ENCODE results near the gene SAMM50.
"Not testable (repeated sequence)": the region's sequence is repeated elsewhere in the genome, so short reads cannot be mapped to it uniquely, and the experiment has no call there.

The SAMM50 gene

DNA sequence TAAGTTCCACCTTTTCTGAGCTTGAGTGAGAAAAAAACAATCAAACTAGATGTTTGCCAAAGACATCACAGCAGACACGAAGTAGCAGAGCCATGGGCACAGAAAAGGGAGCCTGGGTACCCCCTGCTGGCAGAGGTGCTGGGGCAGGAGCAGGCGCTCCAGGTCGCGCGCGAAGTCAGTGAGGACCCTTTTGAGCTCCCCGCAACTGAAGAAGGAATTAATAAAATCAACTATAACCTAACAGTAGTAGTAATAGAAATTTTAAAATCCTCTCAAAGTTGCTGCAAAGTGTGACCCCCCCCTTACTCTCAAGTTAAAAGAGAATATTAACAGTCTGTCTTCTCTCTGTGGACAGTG, 48.8 kb downstream of the SAMM50 start:
- no peak for DNase-seq

DNA sequence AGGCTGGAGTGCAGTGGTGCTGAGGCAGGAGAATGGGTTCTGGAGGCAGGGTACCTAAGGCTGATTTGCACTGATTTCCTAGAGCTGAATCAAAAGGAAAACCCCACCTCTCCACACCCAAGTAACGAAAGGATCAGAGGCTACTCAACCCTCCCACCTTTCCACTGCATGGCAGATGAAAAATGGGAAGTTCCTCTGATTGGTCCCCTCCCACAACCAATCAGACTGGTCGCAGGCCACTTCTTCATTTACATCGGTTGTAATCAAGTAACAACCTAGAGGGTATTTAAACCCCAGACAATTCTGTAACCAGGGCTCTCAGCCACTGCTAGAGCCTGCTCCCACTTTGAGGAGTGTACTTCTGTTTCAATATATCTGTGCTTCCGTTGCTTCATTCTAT, 50.3 kb downstream of the SAMM50 start:
- DNase-seq: no peak

DNA sequence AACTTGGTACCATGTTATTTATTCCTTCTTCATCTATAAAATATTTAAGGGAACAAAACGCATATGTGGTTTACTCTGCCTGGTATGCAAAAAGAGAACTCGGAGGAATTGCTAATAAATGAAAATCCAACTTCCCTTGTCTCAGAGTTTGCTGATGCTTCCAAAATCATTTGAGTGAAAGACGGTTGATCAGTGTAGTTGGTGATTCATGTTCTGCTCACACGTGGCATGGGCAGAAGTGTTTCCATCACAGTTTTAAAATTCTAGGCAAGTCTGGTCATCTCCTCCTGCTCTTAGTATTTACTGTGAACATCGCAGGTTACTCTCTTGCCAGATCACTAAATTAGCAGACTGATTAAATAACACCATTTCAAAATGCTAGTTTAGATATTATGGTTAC, 56.9 kb downstream of the SAMM50 start:
- DNase-seq: no peak

DNA sequence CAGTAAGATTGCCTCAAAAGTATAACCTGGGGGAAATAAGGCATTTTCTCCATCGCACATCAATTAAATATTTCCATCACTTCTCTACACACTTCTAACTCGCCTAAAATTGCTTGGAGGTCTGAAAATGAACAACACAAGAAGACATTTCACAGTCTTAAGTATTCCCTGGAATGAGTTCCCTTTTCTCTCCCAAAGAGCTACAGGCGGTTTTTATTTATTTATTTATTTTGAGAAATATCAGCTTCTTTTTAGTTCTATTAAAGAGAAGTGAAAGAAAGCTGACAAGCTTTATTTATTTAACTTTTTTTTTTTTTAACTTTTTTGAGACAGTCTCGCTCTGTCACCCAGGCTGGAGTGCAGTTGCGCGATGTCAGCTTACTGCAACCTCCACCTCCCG, 57.3 kb downstream of the SAMM50 start:
- DNase-seq: no peak

DNA sequence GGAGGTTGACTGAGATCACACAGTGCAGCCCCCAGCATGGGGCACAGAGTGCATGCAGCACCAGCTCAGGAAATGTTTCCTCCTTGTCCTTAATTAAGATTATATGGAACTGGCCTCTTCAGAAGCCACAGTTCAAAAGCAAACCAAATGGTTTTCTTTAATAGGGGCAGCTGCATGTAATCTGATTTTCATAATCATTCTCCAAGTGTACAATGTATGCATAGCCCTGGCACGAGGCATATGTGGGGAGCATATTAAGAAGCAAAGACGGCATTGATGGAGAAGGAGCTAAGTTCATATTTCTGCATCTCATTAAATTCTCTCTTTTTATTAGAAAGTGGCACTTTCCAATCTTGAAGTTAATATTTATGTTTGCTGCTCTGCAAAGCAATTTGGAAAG, 59.0 kb downstream of the SAMM50 start:
- no peak for DNase-seq

DNA sequence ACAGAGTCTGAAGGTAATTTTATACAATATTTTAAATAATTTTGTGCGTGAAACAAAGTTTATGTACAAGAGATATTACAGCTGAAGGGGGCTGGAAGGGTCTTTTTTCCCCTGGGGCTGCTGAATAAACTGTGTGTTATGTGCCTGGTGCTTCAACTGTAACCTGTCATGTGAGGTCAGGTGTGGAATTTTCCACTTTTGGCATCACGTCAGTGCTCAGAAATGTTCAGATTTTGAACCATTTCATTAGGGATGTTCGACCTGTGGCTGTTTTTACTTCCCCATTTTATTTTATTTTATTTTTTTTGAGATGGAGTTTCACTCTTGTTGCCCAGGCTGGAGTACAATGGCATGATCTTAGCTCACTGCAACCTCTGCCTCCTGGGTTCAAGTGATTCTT, 61.3 kb downstream of the SAMM50 start:
- DNase-seq: not testable (repeated sequence)

DNA sequence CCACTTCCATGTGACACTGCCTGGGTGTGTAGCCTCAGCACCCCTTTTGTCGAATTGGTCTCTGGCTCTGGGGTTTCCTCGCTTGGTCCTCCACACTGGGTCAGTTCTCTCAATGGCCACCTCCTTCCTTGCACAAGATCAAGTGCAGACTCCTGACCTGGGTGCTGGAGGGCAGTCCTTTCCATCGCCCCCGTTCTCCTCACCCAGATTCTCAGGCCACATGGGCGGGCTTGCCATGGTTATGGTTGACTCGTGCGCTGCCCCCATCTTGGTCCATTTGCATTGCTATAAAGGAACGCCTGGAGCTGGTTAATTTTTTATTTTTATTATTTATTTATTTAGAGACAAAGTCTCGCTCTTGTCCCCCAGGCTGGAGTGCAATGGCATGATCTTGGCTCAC, 63.4 kb downstream of the SAMM50 start:
- DNase-seq: no peak

DNA sequence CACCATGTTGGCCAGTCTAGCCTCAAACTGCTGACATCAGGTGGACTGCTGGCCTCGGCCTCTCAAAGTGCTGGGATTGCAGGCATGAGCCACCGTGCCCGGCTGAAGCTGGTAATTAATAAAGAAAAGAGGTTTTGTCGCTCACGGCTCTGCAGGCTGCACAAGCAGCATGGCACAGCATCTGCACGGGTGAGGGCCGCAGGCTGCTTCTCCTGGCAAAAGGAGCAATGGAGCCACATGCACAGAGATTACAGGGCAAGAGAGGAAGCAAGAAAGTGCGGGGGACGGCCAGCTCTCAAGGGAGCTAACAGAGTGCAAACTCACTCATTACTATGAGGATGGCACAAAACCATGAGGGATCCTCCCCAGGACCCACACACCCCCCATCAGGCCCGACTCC, 64.2 kb downstream of the SAMM50 start:
- DNase-seq: no peak

DNA sequence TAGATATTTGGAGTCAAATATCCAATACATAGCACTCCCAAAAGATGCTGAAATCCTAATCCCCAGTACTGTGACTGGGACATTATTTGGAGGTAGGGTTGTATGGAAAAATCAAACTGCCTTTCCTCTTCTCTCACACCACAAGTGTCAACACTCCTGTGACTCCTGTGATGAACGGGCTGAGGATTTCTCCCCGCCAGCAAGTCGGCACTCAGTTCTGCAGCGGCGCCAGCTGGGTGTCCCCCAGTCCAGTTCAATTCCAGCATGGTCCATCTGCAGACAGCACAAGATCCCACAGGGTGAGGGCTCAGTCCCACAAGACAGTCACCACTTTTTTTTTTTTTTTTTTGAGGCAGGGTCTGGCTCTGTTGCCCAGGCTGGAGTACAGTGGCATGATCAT, 64.6 kb downstream of the SAMM50 start:
- DNase-seq: no peak

DNA sequence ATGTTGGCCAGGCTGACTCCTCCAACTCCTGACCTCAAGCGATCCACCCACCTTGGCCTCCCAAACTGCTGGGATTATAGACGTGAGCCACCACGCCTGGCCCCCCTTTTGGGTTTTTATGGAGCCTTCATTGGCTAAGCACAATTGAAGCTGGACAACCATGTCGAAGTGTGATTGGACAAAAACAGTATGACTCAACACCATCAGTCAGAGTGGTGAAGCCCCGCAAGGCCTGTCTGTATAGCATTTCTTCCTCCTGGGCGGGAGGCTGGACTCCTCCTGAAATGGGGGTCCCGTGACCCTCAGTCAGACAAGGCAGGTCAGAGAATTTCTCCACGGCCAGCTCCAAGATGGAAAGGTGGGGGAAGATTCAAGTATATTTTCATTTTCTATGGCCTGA, 65.7 kb downstream of the SAMM50 start:
- DNase-seq: no peak

DNA sequence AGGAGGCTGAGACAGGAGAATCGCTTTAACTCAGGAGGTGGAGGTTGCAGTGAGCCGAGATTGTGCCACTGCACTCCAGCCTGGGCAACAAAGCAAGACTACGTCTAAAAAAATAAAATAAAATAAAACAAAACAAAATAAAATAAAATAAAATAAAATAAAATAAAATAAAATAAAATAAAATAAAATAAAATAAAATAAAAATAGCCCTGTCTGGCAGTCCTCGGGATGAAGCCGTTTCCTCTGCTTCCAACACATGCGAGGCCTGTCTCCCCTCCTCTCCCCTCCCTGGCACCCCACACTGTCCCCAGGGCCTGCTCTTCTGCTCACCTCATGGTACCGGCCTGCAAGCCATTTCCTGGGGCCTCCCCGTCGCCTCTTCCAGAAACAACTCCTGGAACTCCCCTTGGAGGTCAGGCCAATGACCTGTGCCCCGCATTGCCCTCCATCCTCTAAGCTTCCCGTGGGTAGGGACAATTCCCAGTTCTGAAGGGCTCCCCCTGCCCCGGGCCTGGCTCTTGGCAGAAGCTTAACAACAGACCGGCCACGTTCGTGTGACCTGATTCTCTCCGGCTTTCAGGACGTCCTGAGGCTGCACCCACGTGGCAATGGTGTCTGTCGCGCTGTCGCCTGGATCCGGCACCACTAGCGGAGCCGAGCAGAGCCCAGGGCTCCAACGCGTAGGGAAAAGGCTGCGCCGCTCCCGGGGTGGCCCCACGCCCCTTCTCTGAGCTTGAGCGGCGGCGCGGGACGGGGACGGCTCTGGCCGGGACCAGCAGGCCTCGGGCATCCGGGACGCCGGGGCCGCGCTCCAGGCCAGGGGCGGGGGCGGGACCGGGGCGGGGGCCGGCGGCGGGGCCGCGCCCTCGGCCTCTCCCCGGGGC, 68.4 kb downstream of the SAMM50 start:
- DNase-seq: no peak

DNA sequence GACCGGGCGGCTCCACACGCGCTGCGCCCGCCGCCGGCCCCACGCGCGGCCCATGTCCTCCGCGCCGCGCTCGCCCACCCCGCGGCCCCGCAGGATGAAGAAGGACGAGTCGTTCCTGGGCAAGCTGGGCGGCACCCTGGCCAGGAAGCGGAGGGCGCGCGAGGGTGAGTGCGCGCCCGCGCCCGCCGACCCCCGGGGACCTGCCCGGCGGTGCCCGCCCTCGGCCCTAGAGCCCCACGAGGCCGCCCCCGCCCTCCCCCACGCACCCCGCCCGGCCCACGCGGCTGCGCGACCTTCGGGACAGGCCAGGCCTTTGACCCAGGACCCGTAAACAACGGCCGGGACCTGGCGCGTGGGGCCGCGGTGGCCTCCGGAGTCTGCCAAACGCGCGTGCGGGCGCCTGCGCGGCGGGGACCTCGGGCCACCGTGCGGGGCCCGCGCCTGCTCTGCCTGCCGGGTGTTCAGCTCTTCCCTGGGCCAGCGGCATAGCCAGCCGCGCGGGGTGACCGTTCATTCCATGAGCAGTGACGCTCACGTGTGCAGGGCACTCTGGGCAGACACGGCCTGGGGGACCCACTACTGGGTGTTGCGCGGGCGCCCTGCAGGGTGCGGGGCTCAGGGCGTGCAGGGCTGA, 69.2 kb downstream of the SAMM50 start, which contains the start of gene PARVB:
Gene PARVB (plus strand): TSS at position 15 of the 634 bp plus-strand sequence. CDS start 38 bp downstream, at position 53.
- no peak for DNase-seq

DNA sequence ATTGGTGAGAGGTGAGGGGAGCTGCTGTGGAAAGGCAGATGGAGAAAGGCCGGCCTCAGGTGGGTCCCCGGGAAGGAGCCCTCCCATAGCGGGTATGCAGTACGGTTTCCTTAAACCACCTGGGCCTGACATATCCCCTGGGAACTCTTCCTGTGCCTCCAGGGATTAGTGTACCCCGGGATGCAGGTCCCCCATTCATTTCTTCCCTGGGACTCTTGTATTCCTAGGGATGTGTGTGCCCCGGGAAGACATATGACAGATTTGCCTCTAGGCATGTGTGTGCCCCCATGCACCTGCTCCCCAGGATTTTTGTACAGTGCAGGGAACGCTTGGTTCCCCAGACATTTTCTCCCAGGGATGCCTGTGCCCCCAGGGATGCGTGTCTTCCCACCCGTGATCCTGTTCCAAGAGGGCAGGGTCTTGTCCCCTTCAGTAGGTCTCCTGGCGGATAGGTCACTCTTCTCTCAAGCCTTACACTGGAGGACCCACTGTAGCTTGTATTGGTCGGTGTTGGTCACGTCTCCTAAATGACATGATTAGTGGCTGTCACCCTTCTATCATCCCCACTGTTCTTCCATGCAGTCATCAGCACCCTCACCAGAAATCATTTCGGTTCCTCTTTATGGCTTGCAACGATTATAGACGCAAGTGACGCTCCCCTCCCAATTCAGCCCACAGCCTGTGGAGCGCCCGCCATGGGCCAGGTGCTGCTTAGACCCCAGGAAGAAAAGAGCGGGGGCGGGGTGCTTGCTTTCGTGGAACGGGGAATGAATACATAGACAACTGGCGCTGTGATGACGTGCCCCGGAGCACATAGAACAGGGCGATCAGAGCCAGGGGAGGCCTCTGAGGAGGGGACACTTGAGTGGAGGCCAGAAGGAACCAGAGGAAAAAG, 70.2 kb downstream of the SAMM50 start:
- DNase-seq: no peak

DNA sequence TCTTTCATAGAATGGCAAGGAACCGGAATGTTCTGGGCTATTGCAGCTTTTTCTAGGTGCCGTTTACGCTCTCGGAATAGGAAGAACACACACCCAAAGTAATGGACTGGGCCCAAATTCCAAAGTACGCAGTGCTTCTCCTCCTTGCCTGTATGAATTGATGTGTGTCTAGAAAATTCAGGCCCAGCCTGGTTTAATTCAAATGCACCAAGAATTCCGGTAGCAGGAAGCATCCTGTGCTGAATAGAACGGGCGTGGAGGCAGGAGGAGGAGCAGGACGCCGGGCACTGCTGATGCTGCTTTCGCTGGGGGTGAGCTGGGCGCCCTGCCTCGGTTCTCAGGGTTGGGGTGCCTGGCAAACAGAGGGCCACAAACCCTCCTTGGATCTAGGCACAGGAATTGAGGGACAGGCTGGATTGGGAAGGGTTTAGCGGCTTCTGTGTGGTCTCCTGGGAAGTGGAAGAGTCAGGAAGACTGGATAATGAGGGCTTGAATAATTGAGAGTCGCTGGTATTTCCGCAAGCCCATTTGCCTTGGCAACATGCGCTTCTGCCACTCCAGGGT, 70.9 kb downstream of the SAMM50 start:
- no peak for DNase-seq

DNA sequence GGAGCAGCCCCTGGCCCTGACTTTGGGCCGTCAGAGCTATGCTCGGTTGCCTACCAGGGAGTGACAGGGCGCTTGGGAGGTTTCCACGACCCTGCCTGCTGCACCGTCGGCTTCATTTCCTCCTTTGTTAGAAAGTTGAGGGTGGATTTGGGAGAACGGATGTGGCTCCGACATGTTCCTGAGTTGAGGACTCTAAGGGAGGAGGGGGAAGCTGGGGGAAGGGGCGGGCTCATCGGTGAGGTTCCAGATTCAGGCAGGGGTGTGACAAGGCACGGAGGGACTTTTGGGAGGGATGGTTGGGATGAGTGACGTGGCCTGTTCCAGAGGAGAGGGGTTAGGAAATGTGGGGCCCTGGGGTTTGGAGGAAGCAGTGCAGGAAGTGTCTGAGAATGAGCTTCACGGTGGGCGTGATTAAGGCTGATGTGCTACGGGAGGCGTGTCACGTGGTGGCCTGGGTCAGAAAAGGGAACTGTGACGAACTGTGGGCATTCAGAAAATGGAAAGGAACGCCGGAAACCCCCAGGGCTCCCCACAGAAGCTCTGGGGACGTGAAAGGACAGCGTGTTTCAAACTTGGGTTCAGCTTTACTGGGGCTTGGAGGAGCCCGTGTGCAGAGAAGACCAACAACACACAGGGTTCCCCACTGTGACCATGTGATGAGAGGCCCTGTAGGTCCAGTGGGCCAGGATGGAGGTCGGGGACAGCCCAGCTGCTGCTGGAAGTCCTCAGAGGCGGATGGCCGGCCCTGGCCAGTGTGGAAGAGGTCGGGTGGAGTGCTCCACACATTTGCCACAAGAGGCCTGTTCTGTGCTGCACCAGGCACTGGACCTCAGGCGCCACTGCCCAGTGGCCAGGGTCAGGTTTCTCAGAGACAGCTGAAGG, 71.6 kb downstream of the SAMM50 start:
- DNase-seq: no peak

DNA sequence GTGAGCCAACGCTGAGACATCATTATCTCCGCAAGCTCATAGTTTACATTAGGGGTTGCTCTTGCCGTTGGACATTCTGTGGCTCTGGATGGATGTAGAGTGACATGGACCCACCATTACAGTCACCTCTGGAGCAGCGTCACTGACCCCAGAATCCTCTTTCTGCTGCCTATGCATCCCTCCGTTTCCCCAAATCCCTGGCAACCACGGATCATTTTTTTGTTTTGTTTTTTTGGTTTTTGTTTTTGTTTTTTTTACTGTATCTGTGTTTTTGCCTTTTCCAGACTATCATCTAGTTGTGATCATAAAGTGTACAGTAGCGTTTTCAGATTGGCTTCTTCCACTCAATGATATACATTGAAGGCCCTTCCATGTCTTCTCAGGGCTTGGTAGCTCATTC, 72.8 kb downstream of the SAMM50 start:
- DNase-seq: no peak

DNA sequence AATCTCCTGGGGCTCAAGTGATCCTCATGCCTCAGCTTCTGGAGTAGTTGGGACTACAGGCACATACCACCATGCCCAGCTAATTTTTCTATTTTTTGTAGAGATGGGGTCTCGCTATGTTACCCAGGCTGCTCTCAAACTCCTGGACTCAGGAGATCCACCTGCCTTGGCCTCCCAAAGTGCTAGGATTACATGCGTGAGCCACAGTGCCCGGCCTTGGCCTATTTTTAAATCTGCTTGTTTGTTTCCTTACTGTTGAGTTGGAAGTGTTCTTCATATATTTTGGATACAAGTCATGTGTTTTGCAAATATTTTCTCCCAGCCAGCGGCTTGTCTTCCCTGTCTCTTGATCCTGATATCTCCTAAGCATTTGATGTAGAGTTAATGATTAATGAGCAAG, 73.8 kb downstream of the SAMM50 start:
- no peak for DNase-seq

DNA sequence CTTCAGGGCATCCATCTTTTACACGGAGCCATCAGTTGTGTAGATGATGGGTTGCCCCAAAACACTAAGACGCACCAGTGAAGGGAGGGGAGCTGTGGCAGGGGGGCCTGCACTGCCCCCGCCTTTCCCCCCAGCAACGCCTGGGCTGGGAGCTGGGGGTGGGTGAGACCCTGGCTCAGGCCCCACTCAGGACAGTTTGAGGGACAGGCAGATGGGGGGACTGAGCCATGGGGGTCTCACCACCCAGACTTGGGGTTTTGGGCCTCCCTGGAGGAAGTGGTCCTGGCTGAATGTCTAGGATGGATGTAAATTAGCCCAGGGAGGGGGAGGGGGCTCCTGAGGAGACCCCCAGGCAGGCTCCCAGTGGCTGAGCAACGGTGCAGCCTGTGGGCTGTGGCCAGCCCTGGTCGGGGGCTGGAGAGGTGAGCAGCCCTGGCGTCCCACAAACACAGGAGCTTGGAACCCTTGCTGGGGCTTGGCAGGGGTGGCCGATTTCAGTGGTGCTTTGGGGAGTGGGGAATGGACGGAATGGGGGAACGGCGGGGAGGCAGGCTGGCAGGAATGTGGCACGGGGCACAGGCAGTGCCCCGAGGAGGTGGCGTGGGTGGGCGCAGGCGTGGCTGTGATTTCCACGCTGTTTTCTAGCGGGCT, 74.9 kb downstream of the SAMM50 start:
- DNase-seq: no peak

DNA sequence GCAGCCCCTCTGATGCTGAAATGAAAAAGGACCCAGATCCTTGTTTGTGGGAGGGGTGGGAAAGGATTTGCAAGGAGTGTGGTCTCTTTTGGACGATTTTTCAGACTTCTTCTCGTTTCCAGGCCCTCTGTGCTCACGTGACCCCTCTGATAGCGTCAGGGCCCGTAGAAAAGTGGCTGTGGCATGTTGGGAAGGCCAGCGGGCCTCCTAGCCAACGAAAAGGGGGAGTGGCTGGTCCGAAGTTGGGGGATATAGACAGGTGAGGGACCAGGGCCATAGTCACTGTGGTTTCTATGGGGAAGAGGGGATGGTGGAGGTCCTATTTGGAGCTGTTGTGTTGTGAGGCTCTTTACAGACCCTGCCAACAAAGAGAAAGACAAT, 75.5 kb downstream of the SAMM50 start:
- DNase-seq: no peak

DNA sequence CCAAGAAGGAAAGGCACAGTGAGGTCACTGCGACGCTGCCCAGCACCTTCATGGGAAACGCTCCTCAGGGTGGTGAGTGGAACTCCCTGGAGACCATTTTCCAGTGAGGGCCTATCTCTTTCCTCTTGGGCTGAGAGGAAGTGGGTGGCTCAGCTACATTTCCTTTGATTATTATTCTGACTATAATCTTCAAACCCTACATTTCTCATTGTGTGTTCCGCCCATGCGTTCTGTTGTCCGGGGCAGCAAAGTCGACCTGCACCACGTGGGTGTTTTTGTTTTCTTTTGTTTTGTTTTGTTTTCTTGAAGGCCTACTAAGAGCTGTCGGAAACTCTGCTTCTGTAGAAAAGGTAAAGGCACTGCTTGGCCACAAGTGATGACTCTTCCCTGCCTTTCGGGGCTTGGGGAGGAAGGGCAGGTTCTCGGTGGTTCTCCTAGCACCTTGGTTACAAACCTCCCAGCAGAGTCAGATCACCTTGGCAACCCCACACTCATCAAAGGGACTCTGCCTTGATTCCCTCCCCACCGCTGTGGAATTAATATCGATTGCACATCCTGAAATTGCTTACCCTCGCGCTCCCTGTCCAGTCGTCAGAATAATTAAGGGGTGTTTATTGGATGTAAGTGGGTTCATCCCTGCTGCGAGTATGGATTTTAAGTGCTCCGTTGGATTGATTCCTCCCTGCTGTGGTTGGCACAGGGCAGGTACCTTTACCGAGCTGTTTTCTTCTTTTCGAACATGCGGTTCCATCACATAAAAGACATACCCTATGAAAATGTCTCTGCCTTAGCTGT, 76.1 kb downstream of the SAMM50 start:
- DNase-seq: no peak
